ENCODE results near the gene EDEM3. TPM values are rescaled to one million over a fixed set of nuclear protein-coding genes. Genes with fewer than 3 reads are reported as not detected.
A peak's percentile ranks its signal among the peaks of the same experiment; 100 is the strongest.

The EDEM3 gene
- total and polyA plus RNA-seq, 2 of the 8 experiments (the other 6 are each of a cell fraction or from before 2014, with no cell fraction given): 1.6 to 14.0 TPM

- no peak for TF ChIP-seq CHD7 (IDR thresholded peaks at IDR 0.05; ENCODE audit: insufficient replicate concordance, low read length)
- no peak for TF ChIP-seq USF2 (IDR thresholded peaks at IDR 0.05; ENCODE audit: low read length)
- TF ChIP-seq TAF1 (IDR thresholded peaks at IDR 0.05; ENCODE audit: low read depth, low read length): no peak
- no peak for TF ChIP-seq CHD2 (IDR thresholded peaks at IDR 0.05; ENCODE audit: low read length)
- TF ChIP-seq E2F6 (IDR thresholded peaks at IDR 0.05): peak; percentile 26; the same call in 1 of the 2 replicates
- TF ChIP-seq MAX (IDR thresholded peaks at IDR 0.05): 0 out of 2 replicates have a peak, but pooled peaks have one; percentile 48
- TF ChIP-seq CTBP2 (IDR thresholded peaks at IDR 0.05; ENCODE audit: borderline replicate concordance, insufficient read depth, insufficient read length, low read length): no peak
These were observed 788 bp upstream of the EDEM3 start (continued) for GRCh38 chr1:184755226-184756065.

Data from H1 (cell line).